Endothelial cell (in vitro differentiated cells): ENCODE measurements around the gene DPPA4. TPM values are rescaled to one million over a fixed set of nuclear protein-coding genes. Genes with fewer than 3 reads are reported as not detected.
"Not testable (repeated sequence)": the region's sequence is repeated elsewhere in the genome, so short reads cannot be mapped to it uniquely, and the experiment has no call there.

Experiments
- DNase-seq: peaks from one replicate; pipeline ENCODE4 v3.0.0; 2021; ENCODE audit warnings: low spot score
- H3K27ac Mint-ChIP-seq: one replicate; pipeline ENCODE4 v1.8.0; 2021; ENCODE audit warnings: mixed read lengths, inconsistent platforms; ENCODE audit not compliant: unreplicated experiment
- H3K27me3 Mint-ChIP-seq: one replicate; pipeline ENCODE4 v1.8.0; 2021; ENCODE audit warnings: mild to moderate bottlenecking, moderate library complexity, mixed read lengths, inconsistent platforms; ENCODE audit not compliant: unreplicated experiment
- H3K36me3 Mint-ChIP-seq: one replicate; pipeline ENCODE4 v1.8.0; 2021; ENCODE audit warnings: mild to moderate bottlenecking, low read depth, mixed read lengths, inconsistent platforms; ENCODE audit not compliant: unreplicated experiment
- H3K4me1 Mint-ChIP-seq: one replicate; pipeline ENCODE4 v1.8.0; 2021; ENCODE audit warnings: mild to moderate bottlenecking, mixed read lengths, inconsistent platforms; ENCODE audit not compliant: unreplicated experiment
- H3K4me3 Mint-ChIP-seq: one replicate; pipeline ENCODE4 v1.8.0; 2021; ENCODE audit warnings: mild to moderate bottlenecking, mixed read lengths, inconsistent platforms; ENCODE audit not compliant: unreplicated experiment
- H3K9me3 Mint-ChIP-seq: one replicate; pipeline ENCODE4 v1.8.0; 2021; ENCODE audit warnings: mixed read lengths, inconsistent platforms; ENCODE audit not compliant: unreplicated experiment
- CTCF ChIP-seq: fragments of 200-600 bp; sonication (generic); IDR thresholded peaks from one replicate; pipeline ENCODE4 v1.5.0; 2021; ENCODE audit warnings: antibody characterized with exemption; ENCODE audit not compliant: unreplicated experiment
- long read RNA-seq: library from polyadenylated mRNA; unstranded; transcript quantifications from one replicate; pipeline ENCODE4 v2.0.0, GENCODE V29; 2020; ENCODE audit not compliant: unreplicated experiment
- total RNA-seq: library from RNA; stranded (reverse); fragmentation: NEBNext Ultra II Directional; extraction: Animal tissue kit (Norgen Biotek cat#: 25700); gene quantifications from one replicate; pipeline ENCODE4 v1.2.1, GENCODE V29; 2021; ENCODE audit not compliant: unreplicated experiment

DPPA4 gene
- total RNA-seq, result 80.5 TPM
- long read RNA-seq, transcript DPPA4-201 (7 exons, 2,817 nt), result major isoform, 20 of 24 reads
- long read RNA-seq, partial matches to known transcripts, result 2 of 24 reads
- long read RNA-seq, other reads (novel, unspliced or antisense), result 2 of 24 reads

- peaks cover 3% of the 10 kb centered on the region for H3K27me3 Mint-ChIP-seq
- TF ChIP-seq CTCF, result no peak
- peaks cover 18% of the 10 kb centered on the region for H3K36me3 Mint-ChIP-seq
- peak; percentile 57 for DNase-seq
- peaks cover 35% of the 10 kb centered on the region for H3K4me1 Mint-ChIP-seq
- no peaks in the 10 kb centered on the region for H3K9me3 Mint-ChIP-seq
- H3K4me3 Mint-ChIP-seq, result peak within 1 kb of the TSS; percentile 95
- peak within 1 kb of the TSS; percentile 100 for H3K27ac Mint-ChIP-seq
Measured at GRCh38 chr3:109337393-109337792, at the start of gene DPPA4. Gene DPPA4, minus strand, starts transcription at chr3:109337546. Its CDS starts 29 bp downstream, at chr3:109337517.

- TF ChIP-seq CTCF, result no peak
- H3K27ac Mint-ChIP-seq, result no peak overlapping the region
- no peaks in the 10 kb centered on the region for H3K27me3 Mint-ChIP-seq
- H3K9me3 Mint-ChIP-seq, result no peaks in the 10 kb centered on the region
- H3K36me3 Mint-ChIP-seq, result no peaks in the 10 kb centered on the region
- DNase-seq, result no peak
- H3K4me3 Mint-ChIP-seq, result no peak overlapping the region
- peaks cover 6% of the 10 kb centered on the region for H3K4me1 Mint-ChIP-seq
Measured at GRCh38 chr3:109385442-109386318, 48.3 kb upstream of the DPPA4 start.

- H3K27ac Mint-ChIP-seq, result no peak overlapping the region
- H3K9me3 Mint-ChIP-seq, result no peaks in the 10 kb centered on the region
- H3K4me3 Mint-ChIP-seq, result no peak overlapping the region
- TF ChIP-seq CTCF, result no peak
- H3K27me3 Mint-ChIP-seq, result no peaks in the 10 kb centered on the region
- DNase-seq, result no peak
- H3K36me3 Mint-ChIP-seq, result no peaks in the 10 kb centered on the region
- H3K4me1 Mint-ChIP-seq, result peaks cover 6% of the 10 kb centered on the region
Measured at GRCh38 chr3:109384164-109384563, 46.8 kb upstream of the DPPA4 start.

- no peak for DNase-seq
- no peaks in the 10 kb centered on the region for H3K9me3 Mint-ChIP-seq
- H3K4me1 Mint-ChIP-seq, result peaks cover 6% of the 10 kb centered on the region
- TF ChIP-seq CTCF, result no peak
- no peaks in the 10 kb centered on the region for H3K27me3 Mint-ChIP-seq
- no peak overlapping the region for H3K4me3 Mint-ChIP-seq
- no peaks in the 10 kb centered on the region for H3K36me3 Mint-ChIP-seq
- no peak overlapping the region for H3K27ac Mint-ChIP-seq
Measured at GRCh38 chr3:109382588-109382987, 45.2 kb upstream of the DPPA4 start.

- H3K4me1 Mint-ChIP-seq, result no peaks in the 10 kb centered on the region
Measured at GRCh38 chr3:109375975-109376374, 38.6 kb upstream of the DPPA4 start.

GRCh38 chr3:109374434-109374833 lies 37.1 kb upstream of the DPPA4 start:
- H3K27me3 Mint-ChIP-seq, DNase-seq, H3K9me3 Mint-ChIP-seq, H3K27ac Mint-ChIP-seq, H3K36me3 Mint-ChIP-seq, H3K4me3 Mint-ChIP-seq, H3K4me1 Mint-ChIP-seq: not testable (repeated sequence)

More at GRCh38 chr3:109375975-109376374, 38.6 kb upstream of the DPPA4 start:
- H3K27me3 Mint-ChIP-seq, result no peaks in the 10 kb centered on the region
- no peak for TF ChIP-seq CTCF
- H3K9me3 Mint-ChIP-seq, result no peaks in the 10 kb centered on the region
- DNase-seq, result no peak
- H3K36me3 Mint-ChIP-seq, result no peaks in the 10 kb centered on the region
- H3K4me3 Mint-ChIP-seq, result no peak overlapping the region
- H3K27ac Mint-ChIP-seq, result no peak overlapping the region
